Karpas-422 (cell line): ENCODE measurements around the gene ARHGEF3. TPM values are rescaled to one million over a fixed set of nuclear protein-coding genes. Genes with fewer than 3 reads are reported as not detected.

Source experiments
- DNase-seq: peaks from one replicate; pipeline ENCODE4 v3.0.0-alpha.2; 2015
- H2AFZ ChIP-seq: fragments of 200-600 bp; sonication (generic); 2 replicates; pipeline ENCODE4 v1.6.1; 2014; ENCODE audit warnings: antibody characterized with exemption, low read length, mixed read lengths
- H3K27ac ChIP-seq: fragments of 200-600 bp; sonication (generic); 2 replicates; pipeline ENCODE4 v1.5.1; 2014; ENCODE audit warnings: mild to moderate bottlenecking, low read length, moderate library complexity
- H3K27me3 ChIP-seq: fragments of 200-600 bp; sonication (generic); 2 replicates; pipeline ENCODE4 v1.6.1; 2014; ENCODE audit warnings: low read length, mixed read lengths
- H3K36me3 ChIP-seq: fragments of 200-600 bp; sonication (generic); 2 replicates; pipeline ENCODE4 v1.6.1; 2014; ENCODE audit warnings: low read length, mixed read lengths; ENCODE audit not compliant: insufficient read depth
- H3K4me1 ChIP-seq: fragments of 200-600 bp; sonication (generic); 2 replicates; pipeline ENCODE4 v1.6.1; 2014; ENCODE audit warnings: mild to moderate bottlenecking, low read length, mixed read lengths
- H3K4me2 ChIP-seq: fragments of 200-600 bp; sonication (generic); 2 replicates; pipeline ENCODE4 v1.6.1; 2014; ENCODE audit warnings: low read length, low read depth, mild to moderate bottlenecking; ENCODE audit not compliant: poor library complexity, severe bottlenecking
- H3K4me3 ChIP-seq: fragments of 200-600 bp; sonication (generic); 2 replicates; pipeline ENCODE4 v1.5.1; 2014; ENCODE audit warnings: mild to moderate bottlenecking, antibody characterized with exemption, low read length, mixed read lengths
- H3K79me2 ChIP-seq: fragments of 200-600 bp; sonication (generic); 2 replicates; pipeline ENCODE4 v1.6.1; 2014; ENCODE audit warnings: mild to moderate bottlenecking, low read length, mixed read lengths
- H3K9ac ChIP-seq: fragments of 200-600 bp; sonication (generic); 2 replicates; pipeline ENCODE4 v1.6.0; 2014; ENCODE audit warnings: low read length
- H3K9me2 ChIP-seq: fragments of 200-600 bp; sonication (generic), shearing (Covaris generic); replicated peaks from 2 replicates; pipeline ENCODE4 v1.6.0; 2014; ENCODE audit warnings: mild to moderate bottlenecking, low read length, moderate library complexity; ENCODE audit not compliant: insufficient read depth
- H3K9me3 ChIP-seq: fragments of 300-700, 200-600 bp; sonication (generic); 2 replicates; pipeline ENCODE4 v1.6.1; 2014; ENCODE audit warnings: low read length, mixed read lengths
- H4K20me1 ChIP-seq: fragments of 200-600 bp; sonication (generic); 2 replicates; pipeline ENCODE4 v1.6.1; 2014; ENCODE audit warnings: mild to moderate bottlenecking, antibody characterized with exemption, low read length, low read depth; ENCODE audit not compliant: insufficient read depth
- total RNA-seq: library from RNA; depleted of rRNA; stranded (reverse); fragments of >200 nt; shearing (Covaris generic); gene quantifications from 2 replicates; pipeline ENCODE4 v1.2.3, GENCODE V29; 2014; ENCODE audit warnings: low replicate concordance

ARHGEF3 gene
- total RNA-seq, 1 experiment from 2014 or later = 4.7 TPM

GRCh38 chr3:56826831-56827722 is 25.3 kb upstream of the ARHGEF3 start:
- Histone ChIP-seq H2AFZ (no peak overlapping the region), H3K4me2 (no peak overlapping the region), H3K27ac (no peak overlapping the region), H3K9me2 (no peaks in the 10 kb centered on the region), H3K79me2 (no peaks in the 10 kb centered on the region), H3K4me1 (peaks cover 30% of the 10 kb centered on the region), H3K9me3 (no peaks in the 10 kb centered on the region), H3K27me3 (no peaks in the 10 kb centered on the region), H3K9ac (no peak overlapping the region), H3K36me3 (no peaks in the 10 kb centered on the region), H4K20me1 (0 out of 2 replicates have a peak, but pooled peaks cover 7% of the 10 kb centered on the region), H3K4me3 (no peak overlapping the region)
- no peak for DNase-seq

- Histone ChIP-seq H3K4me3 (no peak overlapping the region), H4K20me1 (0 out of 2 replicates have a peak, but pooled peaks cover 7% of the 10 kb centered on the region), H3K4me1 (peaks cover 30% of the 10 kb centered on the region), H3K9me2 (no peaks in the 10 kb centered on the region), H2AFZ (no peak overlapping the region), H3K79me2 (no peaks in the 10 kb centered on the region), H3K9me3 (no peaks in the 10 kb centered on the region), H3K4me2 (no peak overlapping the region), H3K9ac (no peak overlapping the region), H3K36me3 (no peaks in the 10 kb centered on the region), H3K27me3 (no peaks in the 10 kb centered on the region), H3K27ac (no peak overlapping the region)
- no peak for DNase-seq
Measured at GRCh38 chr3:56825567-56826438, 24.1 kb upstream of the ARHGEF3 start.

- Histone ChIP-seq H3K9ac (no peak overlapping the region), H3K36me3 (no peaks in the 10 kb centered on the region), H3K4me2 (no peak overlapping the region), H3K9me2 (no peaks in the 10 kb centered on the region), H3K27ac (no peak overlapping the region), H4K20me1 (0 out of 2 replicates have a peak, but pooled peaks cover 15% of the 10 kb centered on the region), H2AFZ (no peak overlapping the region), H3K9me3 (no peaks in the 10 kb centered on the region), H3K27me3 (no peaks in the 10 kb centered on the region), H3K79me2 (no peaks in the 10 kb centered on the region), H3K4me1 (peaks cover 30% of the 10 kb centered on the region), H3K4me3 (no peak overlapping the region)
- peak; percentile 47 for DNase-seq
Measured at GRCh38 chr3:56823984-56824703, 22.4 kb upstream of the ARHGEF3 start.

- H3K79me2 ChIP-seq = no peaks in the 10 kb centered on the region
- no peak for DNase-seq
- H3K9me3 ChIP-seq = no peaks in the 10 kb centered on the region
- H3K4me2 ChIP-seq = no peak overlapping the region
- no peaks in the 10 kb centered on the region for H3K9me2 ChIP-seq
- no peak overlapping the region for H3K27ac ChIP-seq
- H3K27me3 ChIP-seq = no peaks in the 10 kb centered on the region
- peaks cover 30% of the 10 kb centered on the region for H3K4me1 ChIP-seq
- H3K36me3 ChIP-seq = no peaks in the 10 kb centered on the region
- 0 out of 2 replicates have a peak, but pooled peaks cover 15% of the 10 kb centered on the region for H4K20me1 ChIP-seq
- H2AFZ ChIP-seq = no peak overlapping the region
- no peak overlapping the region for H3K4me3 ChIP-seq
- no peak overlapping the region for H3K9ac ChIP-seq
Measured at GRCh38 chr3:56823421-56823926, 21.7 kb upstream of the ARHGEF3 start.

GRCh38 chr3:56822501-56822900 is 20.8 kb upstream of the ARHGEF3 start:
- H4K20me1 ChIP-seq = peaks cover 22% of the 10 kb centered on the region; the same call in 1 of the 2 replicates
- DNase-seq = no peak
- H3K9me3 ChIP-seq = no peaks in the 10 kb centered on the region
- H3K9me2 ChIP-seq = no peaks in the 10 kb centered on the region
- H3K9ac ChIP-seq = no peak overlapping the region
- no peaks in the 10 kb centered on the region for H3K36me3 ChIP-seq
- H3K79me2 ChIP-seq = no peaks in the 10 kb centered on the region
- H3K4me2 ChIP-seq = no peak overlapping the region
- H2AFZ ChIP-seq = no peak overlapping the region
- no peak overlapping the region for H3K27ac ChIP-seq
- no peak overlapping the region for H3K4me3 ChIP-seq
- no peaks in the 10 kb centered on the region for H3K27me3 ChIP-seq
- peaks cover 30% of the 10 kb centered on the region for H3K4me1 ChIP-seq

GRCh38 chr3:56819016-56819809 is 17.5 kb upstream of the ARHGEF3 start:
- Histone ChIP-seq H3K9me2 (no peaks in the 10 kb centered on the region), H3K4me3 (no peak overlapping the region), H4K20me1 (peaks cover 31% of the 10 kb centered on the region; the same call in 1 of the 2 replicates), H3K79me2 (no peaks in the 10 kb centered on the region), H3K36me3 (no peaks in the 10 kb centered on the region), H3K4me1 (peaks cover 10% of the 10 kb centered on the region), H3K9ac (no peak overlapping the region), H3K27ac (no peak overlapping the region), H3K9me3 (no peaks in the 10 kb centered on the region), H3K4me2 (no peak overlapping the region), H3K27me3 (no peaks in the 10 kb centered on the region), H2AFZ (no peak overlapping the region)
- no peak for DNase-seq

- no peaks in the 10 kb centered on the region for H3K36me3 ChIP-seq
- no peak overlapping the region for H3K4me3 ChIP-seq
- no peaks in the 10 kb centered on the region for H3K9me3 ChIP-seq
- H3K27ac ChIP-seq = no peak overlapping the region
- no peak for DNase-seq
- no peak overlapping the region for H3K4me2 ChIP-seq
- no peak overlapping the region for H2AFZ ChIP-seq
- peaks cover 1% of the 10 kb centered on the region for H3K4me1 ChIP-seq
- H3K9me2 ChIP-seq = no peaks in the 10 kb centered on the region
- H4K20me1 ChIP-seq = peaks cover 27% of the 10 kb centered on the region; the same call in 1 of the 2 replicates
- no peak overlapping the region for H3K9ac ChIP-seq
- no peaks in the 10 kb centered on the region for H3K27me3 ChIP-seq
- H3K79me2 ChIP-seq = no peaks in the 10 kb centered on the region
Measured at GRCh38 chr3:56818156-56818985, 16.6 kb upstream of the ARHGEF3 start.
